Stimulated activated naive CD8-positive, alpha-beta T cell treated with anti-CD3 and anti-CD28 coated beads, Interleukin-15, Interleukin-2, amounts not matched to agents 100 ng/mL and 50 ng/mL, for 24 hours (primary cell): ENCODE data around the gene NFKBIA.
"Not testable (repeated sequence)": the region's sequence is repeated elsewhere in the genome, so short reads cannot be mapped to it uniquely, and the experiment has no call there.

ENCODE experiments used
- H3K27ac Mint-ChIP-seq: one replicate; pipeline ENCODE4 v1.8.0; 2021; ENCODE audit warnings: mild to moderate bottlenecking, mixed read lengths
- H3K27me3 Mint-ChIP-seq: one replicate; pipeline ENCODE4 v1.8.0; 2021; ENCODE audit warnings: mixed read lengths
- H3K36me3 Mint-ChIP-seq: one replicate; pipeline ENCODE4 v1.8.0; 2021; ENCODE audit warnings: low read depth, mixed read lengths
- H3K4me1 Mint-ChIP-seq: one replicate; pipeline ENCODE4 v1.8.0; 2021; ENCODE audit warnings: low read depth, mixed read lengths
- H3K4me3 Mint-ChIP-seq: one replicate; pipeline ENCODE4 v1.8.0; 2021; ENCODE audit warnings: mild to moderate bottlenecking, mixed read lengths
- H3K9me3 Mint-ChIP-seq: one replicate; pipeline ENCODE4 v1.8.0; 2021; ENCODE audit warnings: mixed read lengths

NFKBIA gene

DNA sequence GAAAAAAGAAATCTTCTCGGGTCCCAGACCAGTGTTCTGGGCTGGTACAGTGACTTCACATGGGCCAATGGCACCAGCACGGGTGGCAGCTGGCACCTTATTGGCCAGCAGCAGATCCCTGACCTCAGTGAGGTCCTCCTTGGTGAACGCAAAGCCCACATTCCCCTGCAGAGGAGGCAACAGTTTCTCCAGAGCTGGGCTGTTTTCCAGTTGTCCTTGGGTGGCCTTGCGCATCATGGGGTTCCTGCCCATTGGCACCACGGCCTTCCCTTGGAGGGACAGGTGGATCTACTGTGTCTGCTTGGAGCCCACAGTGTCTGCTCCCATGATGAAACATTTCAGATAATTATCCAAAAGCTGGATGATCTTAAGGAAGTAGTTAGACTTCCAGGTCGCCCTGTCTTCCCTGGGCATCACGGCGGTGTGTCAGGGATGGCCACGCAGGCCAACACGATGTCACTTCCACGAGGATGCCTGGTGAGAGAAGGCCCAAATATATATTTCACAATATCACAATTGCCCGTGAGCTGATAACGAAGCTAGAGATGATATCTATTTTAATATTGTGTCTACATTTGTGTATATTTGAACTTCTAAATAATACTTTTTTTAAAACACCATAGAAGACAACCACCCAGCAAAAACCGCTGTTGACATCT is 15.8 kb downstream of the NFKBIA start:
- Mint-ChIP-seq H3K4me3 (no peak overlapping the region), H3K27ac (no peak overlapping the region), H3K4me1 (peaks cover 2% of the 10 kb centered on the region), H3K9me3 (no peaks in the 10 kb centered on the region), H3K36me3 (no peaks in the 10 kb centered on the region), H3K27me3 (no peaks in the 10 kb centered on the region)

DNA sequence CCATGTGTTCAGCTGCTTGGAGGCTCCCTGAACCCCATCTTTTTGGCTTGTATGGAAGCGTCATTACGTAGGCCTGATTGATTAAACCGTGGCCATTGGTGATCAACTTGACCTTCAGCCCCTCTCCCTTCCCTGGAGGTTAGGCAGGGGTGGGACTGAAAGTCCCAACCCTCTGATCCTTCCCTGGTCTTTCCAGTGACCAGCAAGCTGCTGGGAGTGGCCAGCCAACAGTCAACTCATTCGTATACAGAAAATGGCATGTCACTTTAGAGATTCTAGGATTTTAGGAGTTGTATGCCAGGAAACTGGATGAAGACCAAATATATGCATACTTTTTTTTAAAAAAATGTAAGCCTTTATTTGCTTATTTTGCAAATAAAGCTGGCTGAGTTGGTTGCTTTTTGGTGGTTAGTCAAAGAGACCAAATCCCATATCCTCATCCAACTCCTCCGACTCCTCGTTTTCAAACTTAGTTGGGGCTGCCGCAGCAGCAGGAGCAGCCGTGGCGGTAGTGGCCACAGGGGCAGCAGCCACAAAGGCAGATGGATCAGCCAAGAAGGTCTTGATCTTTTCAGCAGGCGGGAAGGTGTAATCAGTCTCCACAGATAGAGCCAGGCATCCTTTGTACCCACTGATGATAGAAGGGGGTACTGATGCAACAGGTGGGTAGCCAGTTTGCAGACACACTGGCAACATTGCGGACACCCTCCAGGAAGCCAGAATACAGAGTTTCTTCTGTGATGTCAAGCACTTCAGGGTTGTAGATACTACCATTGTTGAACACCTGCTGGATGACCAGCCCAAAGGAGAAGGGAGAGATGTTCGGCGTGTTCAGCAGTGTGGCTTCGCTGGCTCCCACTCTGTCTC is 16.6 kb downstream of the NFKBIA start:
- no peak overlapping the region for H3K27ac Mint-ChIP-seq

DNA sequence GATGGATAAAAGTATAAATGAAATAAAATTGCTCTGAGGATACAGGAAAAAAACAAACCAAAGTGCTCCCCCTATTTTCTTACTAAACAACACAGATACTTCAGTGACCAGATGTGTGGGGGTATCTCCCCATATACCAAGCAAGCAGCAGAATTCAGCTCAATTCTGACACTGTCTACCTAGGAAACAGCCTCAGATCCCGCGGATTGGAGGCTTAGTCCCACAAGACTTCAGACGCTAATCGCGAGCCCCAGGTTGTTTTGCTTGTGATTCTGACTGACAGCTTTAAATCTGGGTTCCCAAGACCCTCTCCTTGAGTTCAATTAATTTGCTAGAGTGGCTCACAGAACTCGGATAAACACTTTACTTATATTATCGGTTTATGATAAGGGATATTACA is 17.3 kb downstream of the NFKBIA start:
- H3K9me3 Mint-ChIP-seq = no peaks in the 10 kb centered on the region

More for the DNA sequence above, 16.6 kb downstream of the NFKBIA start:
- H3K4me3 Mint-ChIP-seq = no peak overlapping the region
- H3K27me3 Mint-ChIP-seq = no peaks in the 10 kb centered on the region
- H3K36me3 Mint-ChIP-seq = no peaks in the 10 kb centered on the region
- no peaks in the 10 kb centered on the region for H3K4me1 Mint-ChIP-seq
- no peaks in the 10 kb centered on the region for H3K9me3 Mint-ChIP-seq

DNA sequence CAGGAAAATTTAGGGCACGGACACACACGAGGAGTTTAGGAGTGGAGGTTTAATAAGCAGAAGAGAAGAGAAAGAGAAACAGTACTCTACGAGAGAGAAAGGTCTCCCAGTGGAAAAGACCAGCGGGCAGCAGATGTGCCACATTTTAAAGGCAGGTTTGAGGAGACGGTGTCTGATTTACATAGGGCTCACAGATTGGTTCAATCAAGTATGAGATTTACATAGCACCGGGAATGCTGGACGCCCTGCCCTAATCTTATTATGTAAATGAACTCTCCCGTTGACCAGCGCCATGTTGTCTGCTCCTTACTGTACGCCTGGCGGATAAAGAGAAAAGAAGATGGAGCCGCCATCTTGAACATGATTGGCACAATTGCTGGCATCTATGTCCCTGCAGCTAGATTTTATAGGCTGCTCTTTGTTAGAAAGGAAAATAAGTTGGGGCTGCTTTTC is 17.9 kb downstream of the NFKBIA start:
- H3K36me3 Mint-ChIP-seq = no peaks in the 10 kb centered on the region
- H3K27ac Mint-ChIP-seq = no peak overlapping the region
- no peaks in the 10 kb centered on the region for H3K4me1 Mint-ChIP-seq
- no peak overlapping the region for H3K4me3 Mint-ChIP-seq
- no peaks in the 10 kb centered on the region for H3K9me3 Mint-ChIP-seq
- no peaks in the 10 kb centered on the region for H3K27me3 Mint-ChIP-seq

More for the DNA sequence above, 17.3 kb downstream of the NFKBIA start:
- no peaks in the 10 kb centered on the region for H3K36me3 Mint-ChIP-seq
- H3K27ac Mint-ChIP-seq = no peak overlapping the region
- H3K4me3 Mint-ChIP-seq = no peak overlapping the region
- H3K27me3 Mint-ChIP-seq = no peaks in the 10 kb centered on the region
- H3K4me1 Mint-ChIP-seq = no peaks in the 10 kb centered on the region

DNA sequence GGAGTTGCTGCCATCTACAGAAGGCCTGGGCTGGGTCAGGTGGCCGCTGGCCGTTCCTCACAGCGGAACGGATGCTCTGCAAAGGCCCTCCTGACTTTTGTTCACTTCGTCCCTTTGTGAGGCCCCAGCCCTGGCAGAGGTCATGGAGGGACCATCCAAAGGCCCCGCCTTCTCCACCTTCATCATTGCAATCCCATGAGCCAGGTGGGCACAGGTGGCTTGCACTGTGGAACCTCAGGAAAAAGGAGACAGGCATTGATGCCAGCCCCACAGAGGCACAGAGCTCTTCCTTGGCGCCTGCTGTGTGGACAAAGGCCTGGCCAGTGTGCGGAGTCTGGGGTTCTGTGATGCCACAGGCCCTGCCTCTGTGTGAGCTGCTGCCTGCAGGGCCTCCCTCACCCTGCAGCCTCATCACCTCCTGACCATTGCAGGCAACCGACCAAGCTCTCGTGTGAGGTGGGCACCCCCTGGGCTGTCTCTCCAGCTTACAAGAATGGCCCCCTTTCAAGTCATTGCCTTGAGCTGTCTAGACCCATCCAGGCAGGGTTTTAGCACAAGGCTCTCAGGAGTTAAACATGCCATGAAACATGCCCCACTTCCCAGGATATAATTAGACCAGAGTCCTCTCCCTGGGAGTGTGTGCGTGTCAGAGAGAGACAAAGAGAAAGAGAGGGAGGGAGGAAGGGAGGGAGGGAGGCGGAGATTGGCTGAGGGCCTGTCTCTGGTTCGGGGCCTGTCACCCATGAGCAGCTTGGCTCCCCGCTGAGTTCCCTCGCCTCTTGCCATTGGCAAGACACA is 19.3 kb downstream of the NFKBIA start:
- Mint-ChIP-seq H3K27me3 (no peaks in the 10 kb centered on the region), H3K27ac (no peak overlapping the region), H3K9me3 (no peaks in the 10 kb centered on the region), H3K4me1 (no peaks in the 10 kb centered on the region), H3K4me3 (no peak overlapping the region), H3K36me3 (no peaks in the 10 kb centered on the region)

DNA sequence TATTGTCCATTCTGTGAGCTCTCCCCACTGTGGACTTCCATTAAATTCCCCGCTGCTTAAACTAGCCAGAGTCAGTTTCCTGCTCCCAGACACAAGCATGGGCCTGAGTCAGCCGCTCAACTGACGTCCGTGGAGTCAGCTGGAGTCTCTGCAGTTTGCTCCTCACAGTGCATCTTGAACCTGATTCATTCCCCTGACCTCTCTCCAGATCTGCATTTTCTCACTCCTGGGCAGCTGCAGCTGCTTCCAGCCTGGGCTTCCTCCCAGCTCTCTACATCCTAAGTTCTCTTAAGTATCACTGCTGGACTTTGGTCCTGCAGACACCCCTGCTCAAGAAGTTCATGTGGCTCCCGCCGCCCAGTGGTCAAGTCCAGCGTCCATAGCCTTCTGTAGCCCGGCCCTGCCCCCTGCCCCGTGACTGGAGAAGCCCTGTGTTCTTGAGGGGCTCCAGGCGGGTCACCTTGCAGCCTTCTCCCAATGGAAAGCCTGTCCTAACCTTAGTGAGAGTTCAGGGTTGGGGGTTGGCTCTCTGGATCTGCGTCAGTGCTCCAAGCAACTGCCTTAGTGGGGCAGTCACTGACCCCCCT is 20.0 kb downstream of the NFKBIA start:
- Mint-ChIP-seq H3K4me3 (no peak overlapping the region), H3K36me3 (no peaks in the 10 kb centered on the region), H3K4me1 (no peaks in the 10 kb centered on the region), H3K27ac (no peak overlapping the region), H3K27me3 (no peaks in the 10 kb centered on the region), H3K9me3 (no peaks in the 10 kb centered on the region)

DNA sequence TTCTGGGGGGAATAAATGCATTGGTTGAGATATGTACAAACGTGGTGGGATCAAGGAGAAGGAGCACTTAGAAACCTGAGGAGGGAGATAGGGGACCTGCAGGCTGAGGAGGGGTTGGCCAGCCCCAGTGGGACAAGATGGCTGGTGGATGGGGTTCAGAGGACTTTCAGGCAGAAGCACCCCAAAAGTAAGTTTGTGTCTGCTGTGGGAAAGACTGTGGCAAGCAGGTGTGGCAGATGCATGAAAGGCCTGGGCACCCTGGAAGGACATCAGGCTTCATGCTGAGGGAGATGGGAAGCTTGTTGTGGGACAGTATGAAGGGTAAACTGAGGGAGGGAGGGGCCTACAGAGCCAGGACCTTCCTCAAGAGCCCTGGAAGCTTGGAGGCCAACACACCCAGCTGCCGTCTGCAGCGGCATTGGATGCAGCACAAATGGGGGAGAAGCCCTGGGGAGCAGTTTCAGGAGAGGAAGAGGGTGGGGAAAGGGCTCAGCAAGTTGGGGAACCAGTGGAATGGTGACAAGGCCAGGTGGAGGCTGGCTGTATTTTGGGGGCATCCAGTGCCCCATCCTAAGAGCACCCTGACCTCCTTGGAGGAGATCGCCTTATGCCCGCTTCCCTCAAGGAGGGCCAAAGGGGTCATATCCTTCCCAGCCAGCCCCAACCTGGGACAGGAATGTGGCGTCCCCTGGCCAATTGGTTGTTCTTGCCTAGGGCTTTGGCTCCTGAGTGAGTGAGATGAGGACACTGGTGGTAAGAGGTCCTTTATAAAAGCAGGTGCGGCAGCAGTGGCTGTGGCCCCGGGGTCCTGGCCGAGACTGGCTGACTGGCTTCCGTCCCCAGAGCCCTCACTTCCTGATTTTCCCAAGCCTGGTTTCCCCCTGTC is 20.7 kb downstream of the NFKBIA start:
- Mint-ChIP-seq H3K9me3 (no peaks in the 10 kb centered on the region), H3K27ac (no peak overlapping the region), H3K4me3 (no peak overlapping the region), H3K27me3 (no peaks in the 10 kb centered on the region), H3K36me3 (no peaks in the 10 kb centered on the region), H3K4me1 (no peaks in the 10 kb centered on the region)

DNA sequence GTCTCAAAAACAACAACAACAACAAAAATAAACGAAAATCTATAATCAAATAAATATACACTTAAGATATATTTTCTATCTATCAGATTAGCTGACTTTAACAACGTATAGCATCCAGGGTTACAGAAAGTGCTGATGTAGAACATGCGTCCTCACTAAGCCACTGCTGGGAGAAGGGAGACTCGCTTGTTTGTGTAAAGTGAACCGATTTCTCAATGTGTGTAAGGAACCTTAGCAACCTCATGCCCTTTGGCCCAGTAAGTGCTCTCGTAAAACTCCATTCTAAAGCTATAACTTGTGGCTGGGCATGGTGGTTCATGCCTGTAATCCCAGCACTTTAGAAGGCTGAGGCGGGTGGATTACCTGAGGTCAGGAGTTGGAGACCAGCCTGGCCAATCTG is 23.8 kb downstream of the NFKBIA start:
- Mint-ChIP-seq H3K4me1 (peaks cover 2% of the 10 kb centered on the region), H3K9me3 (no peaks in the 10 kb centered on the region), H3K4me3 (no peak overlapping the region), H3K27me3 (no peaks in the 10 kb centered on the region), H3K36me3 (no peaks in the 10 kb centered on the region), H3K27ac (no peak overlapping the region)

DNA sequence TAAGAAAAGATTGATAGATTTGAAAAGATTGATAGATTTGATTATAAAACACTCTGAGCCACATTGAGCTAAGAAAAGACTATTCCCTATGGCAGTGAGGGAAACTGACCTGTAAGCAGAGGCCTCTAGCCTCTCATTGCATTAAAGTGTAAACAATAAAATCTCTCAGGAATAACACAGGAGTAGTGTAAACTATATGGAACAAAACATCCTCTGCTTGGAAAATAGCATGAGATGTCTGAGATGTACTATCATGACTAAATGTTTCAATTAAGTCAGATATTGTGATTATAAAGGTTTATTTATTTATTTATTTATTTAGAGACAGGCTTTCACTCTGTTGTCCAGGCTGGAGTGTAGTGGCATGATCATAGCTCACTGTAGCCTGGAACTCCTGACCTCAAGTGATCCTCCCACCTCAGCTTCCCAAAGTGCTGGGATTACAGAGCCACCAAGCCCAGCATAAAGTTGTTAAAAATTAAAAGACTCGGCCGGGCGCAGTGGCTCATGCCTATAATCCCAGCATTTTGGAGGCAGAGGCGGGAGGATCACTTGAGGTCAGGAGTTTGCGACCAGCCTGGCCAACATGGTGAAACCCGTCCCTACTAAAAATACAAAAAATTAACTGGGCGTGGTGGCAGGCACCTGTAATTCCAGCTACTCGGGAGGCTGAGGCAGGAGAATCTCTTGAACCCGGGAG is 25.2 kb downstream of the NFKBIA start:
- not testable (repeated sequence) for H3K4me1 Mint-ChIP-seq, H3K9me3 Mint-ChIP-seq, H3K4me3 Mint-ChIP-seq, H3K36me3 Mint-ChIP-seq, H3K27me3 Mint-ChIP-seq, H3K27ac Mint-ChIP-seq

DNA sequence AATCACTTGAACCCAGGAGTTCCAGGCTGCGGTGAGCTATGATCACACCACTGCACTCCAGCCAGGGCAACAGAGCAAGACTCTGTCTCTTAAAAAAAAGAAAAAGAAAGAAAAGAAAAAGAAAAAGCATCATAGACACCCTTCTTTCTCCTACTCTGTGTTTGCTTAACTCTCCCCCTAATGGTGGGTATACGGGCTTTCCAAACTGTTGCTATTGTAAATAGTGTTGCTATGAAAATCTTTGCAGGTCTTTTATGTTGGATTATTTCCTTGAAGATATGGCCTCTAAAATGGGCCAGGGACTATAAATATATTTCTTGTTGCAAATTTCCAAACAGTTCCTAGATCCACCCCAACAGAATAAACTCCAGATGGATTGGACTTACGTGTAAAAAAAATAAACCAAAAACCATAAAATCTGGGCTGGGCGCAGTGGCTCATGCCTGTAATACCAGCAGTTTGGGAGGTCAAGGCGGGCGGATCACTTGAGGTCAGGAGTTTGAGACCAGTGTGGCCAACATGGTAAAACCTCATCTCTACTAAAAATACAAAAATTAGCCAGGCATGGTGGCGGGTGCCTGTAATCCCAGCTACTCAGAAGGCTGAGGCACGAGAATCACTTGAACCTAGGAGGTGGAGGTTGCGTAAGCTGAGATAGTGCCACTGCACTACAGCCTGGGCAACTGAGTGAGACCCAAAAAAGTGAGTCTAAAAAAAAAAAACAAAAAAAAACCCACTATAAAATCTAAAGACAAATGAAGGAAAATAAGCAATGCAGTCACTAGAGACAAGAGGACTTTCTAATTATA is 25.9 kb downstream of the NFKBIA start:
- H3K9me3 Mint-ChIP-seq = no peaks in the 10 kb centered on the region
- no peaks in the 10 kb centered on the region for H3K27me3 Mint-ChIP-seq
- no peak overlapping the region for H3K27ac Mint-ChIP-seq

DNA sequence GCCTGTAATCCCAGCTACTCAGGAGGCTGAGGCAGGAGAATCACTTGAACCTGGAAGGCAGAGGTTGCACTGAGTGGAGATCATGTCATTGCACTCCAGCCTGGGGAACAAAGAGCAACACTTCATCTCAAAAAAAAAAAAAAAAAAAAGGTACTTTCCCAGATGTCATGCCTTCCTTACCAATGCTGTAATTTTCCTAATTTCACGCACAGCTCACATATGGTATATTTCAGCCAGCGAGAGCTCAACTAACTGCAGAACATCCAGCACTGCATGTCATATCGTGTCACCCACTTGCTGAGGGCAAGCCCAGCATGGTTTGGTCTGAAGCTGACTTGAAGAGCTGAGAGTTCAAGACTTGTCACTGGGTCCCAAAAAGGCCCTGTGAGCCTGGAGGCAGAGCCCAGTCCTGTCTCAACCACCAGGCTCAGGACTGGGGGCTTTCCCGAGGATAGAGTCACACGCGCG is 29.0 kb downstream of the NFKBIA start:
- Mint-ChIP-seq H3K27me3 (no peaks in the 10 kb centered on the region), H3K4me3 (no peak overlapping the region), H3K36me3 (peaks cover 4% of the 10 kb centered on the region), H3K4me1 (peaks cover 10% of the 10 kb centered on the region), H3K27ac (no peak overlapping the region), H3K9me3 (peaks cover 7% of the 10 kb centered on the region)

More for the DNA sequence above, 25.9 kb downstream of the NFKBIA start:
- H3K4me3 Mint-ChIP-seq = no peak overlapping the region
- H3K4me1 Mint-ChIP-seq = peaks cover 7% of the 10 kb centered on the region
- H3K36me3 Mint-ChIP-seq = no peaks in the 10 kb centered on the region

DNA sequence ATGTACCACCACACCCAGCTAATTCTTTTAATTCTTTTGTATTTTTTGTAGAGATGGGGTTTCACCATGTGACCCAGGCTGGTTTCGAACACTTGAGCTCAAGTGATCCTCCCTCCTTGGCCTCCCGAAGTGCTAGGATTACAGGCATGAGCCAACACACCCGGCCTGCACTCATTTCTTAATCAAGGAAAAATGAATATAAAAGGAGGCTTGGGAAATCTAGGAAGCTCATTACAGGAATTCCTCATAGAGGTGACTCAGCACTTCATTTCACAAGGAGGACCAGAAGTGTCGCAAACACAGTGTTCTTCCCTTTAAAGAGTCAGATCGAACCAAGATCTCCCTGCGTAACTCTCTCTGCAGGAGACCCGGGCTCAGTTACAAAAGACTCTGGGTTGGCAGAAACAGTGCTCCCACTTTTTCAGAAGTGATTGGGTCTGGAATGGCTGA is 30.3 kb downstream of the NFKBIA start:
- peaks cover 10% of the 10 kb centered on the region for H3K9me3 Mint-ChIP-seq
- no peak overlapping the region for H3K4me3 Mint-ChIP-seq
- H3K4me1 Mint-ChIP-seq = peaks cover 11% of the 10 kb centered on the region
- peaks cover 4% of the 10 kb centered on the region for H3K36me3 Mint-ChIP-seq
- no peak overlapping the region for H3K27ac Mint-ChIP-seq
- H3K27me3 Mint-ChIP-seq = no peaks in the 10 kb centered on the region

DNA sequence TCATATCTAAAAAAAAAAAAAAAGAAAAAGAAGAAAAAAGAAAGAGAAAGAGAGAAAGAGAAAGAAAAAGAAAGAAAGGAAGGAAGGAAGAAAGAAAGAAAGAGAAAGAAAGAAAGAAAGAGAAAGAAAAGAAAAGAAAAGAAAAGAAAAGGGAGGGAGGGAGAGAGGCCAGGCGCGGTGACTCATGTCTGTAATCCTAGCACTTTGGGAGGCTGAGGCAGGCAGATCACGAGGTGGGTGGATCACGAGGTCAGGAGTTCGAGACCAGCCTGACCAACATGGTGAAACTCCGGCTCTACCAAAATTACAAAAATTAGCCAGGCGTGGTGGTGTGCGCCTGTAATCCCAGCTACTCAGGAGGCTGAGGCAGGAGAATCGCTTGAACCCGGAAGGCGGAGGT is 31.3 kb downstream of the NFKBIA start:
- not testable (repeated sequence) for H3K9me3 Mint-ChIP-seq, H3K36me3 Mint-ChIP-seq, H3K4me3 Mint-ChIP-seq, H3K27ac Mint-ChIP-seq, H3K27me3 Mint-ChIP-seq
- peaks cover 22% of the 10 kb centered on the region for H3K4me1 Mint-ChIP-seq
